Uterus (tissue), 2 donors: ENCODE measurements around the gene ZNF714.

Experiments used
- CTCF ChIP-seq, 4 experiments: fragments of 200-600 bp in 2 of 4; fragments of 450-650 bp in 2 of 4; sonication (generic) in 2 of 4; IDR thresholded peaks; one replicate each; pipeline ENCODE4 v1.5.1; 2016 to 2019; ENCODE audit warnings: antibody characterized with exemption in 4 of 4, mild to moderate bottlenecking in 2 of 4, moderate library complexity in 1 of 4
- POLR2A ChIP-seq, 2 donors: fragments of 450-650 bp; IDR thresholded peaks; one replicate each; pipeline ENCODE4 v1.6.1; 2016; ENCODE audit warnings: antibody characterized with exemption in 2 of 2, mild to moderate bottlenecking in 1 of 2, moderate library complexity in 1 of 2

DNA sequence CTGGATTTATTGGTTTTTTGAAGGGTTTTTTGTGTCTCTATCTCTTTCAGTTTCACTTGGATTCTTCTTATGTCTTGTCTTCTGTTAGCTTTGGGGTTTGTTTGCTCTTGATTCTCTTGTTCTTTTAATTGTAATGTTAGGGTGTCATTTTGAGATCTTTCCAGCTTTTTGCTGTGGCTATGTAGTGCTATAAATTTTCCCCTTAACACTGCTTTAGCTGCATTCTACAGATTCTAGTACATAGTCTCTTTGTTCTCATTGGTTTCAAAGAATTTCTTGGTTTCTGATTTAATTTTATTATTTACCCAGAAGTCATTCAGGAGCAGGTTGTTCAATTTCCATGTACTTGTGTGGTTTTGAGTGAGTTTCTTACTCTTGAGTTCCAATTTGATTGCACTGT, 37.0 kb upstream of the ZNF714 start:
- no peak for TF ChIP-seq POLR2A (IDR thresholded peaks at IDR 0.05)
- TF ChIP-seq CTCF (IDR thresholded peaks at IDR 0.05), result no peak
